Mononuclear cell (primary cell): Measurements from ENCODE around the gene PKD1L1. TPM values are rescaled to one million over a fixed set of nuclear protein-coding genes. Genes with fewer than 3 reads are reported as not detected.

ENCODE experiments used
- H3K27me3 ChIP-seq: 2 replicates; pipeline ENCODE4 v1.6.0; 2011; ENCODE audit warnings: low read length, control low read depth; ENCODE audit not compliant: insufficient read depth
- H3K4me1 ChIP-seq: 2 replicates; pipeline ENCODE4 v1.5.1; 2011; ENCODE audit warnings: mild to moderate bottlenecking, low read length, control low read depth; ENCODE audit not compliant: insufficient read depth
- H3K4me3 ChIP-seq: 2 replicates; pipeline ENCODE4 v1.5.1; 2011; ENCODE audit warnings: mild to moderate bottlenecking, low read length, moderate library complexity
- H3K9me3 ChIP-seq: 2 replicates; pipeline ENCODE4 v1.5.1; 2011; ENCODE audit warnings: low read depth, mild to moderate bottlenecking, control low read depth, low read length
- total RNA-seq: library from RNA; depleted of rRNA; stranded (reverse); fragments of >200 nt; gene quantifications from one replicate; pipeline ENCODE4 v1.2.3, GENCODE V29; 2012

Gene PKD1L1
- total RNA-seq, 1 donor, result under 0.01 TPM

DNA sequence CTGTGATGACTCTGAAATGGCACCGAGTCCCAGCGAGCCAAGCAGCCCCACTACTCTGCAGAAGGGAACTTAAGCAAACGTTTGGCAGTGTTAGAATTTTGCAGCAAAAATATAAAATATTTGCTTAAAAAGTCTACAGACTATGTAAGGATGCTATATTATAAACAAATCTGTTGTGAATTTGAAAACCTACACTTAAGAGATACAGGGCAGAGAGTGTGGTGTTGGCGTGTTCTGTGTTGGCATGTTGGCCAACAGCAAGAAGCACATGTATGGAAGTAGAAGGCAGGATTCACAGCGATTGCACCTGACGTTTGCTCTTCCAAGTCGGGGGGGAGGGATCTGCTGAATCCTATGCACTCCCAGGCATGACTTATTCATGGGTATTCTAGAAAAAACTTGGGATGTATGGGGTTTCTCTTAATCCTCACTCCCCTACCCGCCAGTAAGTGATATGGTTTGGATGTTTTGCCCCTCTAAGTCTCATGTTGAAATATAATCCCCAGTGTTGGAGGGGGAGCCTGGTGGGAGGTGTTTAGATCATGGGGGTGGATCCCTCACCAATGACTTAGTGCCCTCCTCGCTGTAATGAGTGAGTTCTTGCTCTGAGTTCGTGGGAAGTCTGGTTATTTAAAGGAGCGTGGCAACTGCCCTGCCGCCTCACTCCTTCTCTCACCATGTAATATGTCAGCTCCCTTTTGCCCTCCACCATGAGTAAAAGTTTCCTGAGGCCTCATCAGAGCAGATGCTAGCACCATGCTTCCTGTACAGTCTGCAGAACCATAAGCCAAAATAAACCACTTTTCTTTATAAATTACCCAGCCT is 62.1 kb downstream of the PKD1L1 start:
- Histone ChIP-seq H3K27me3 (no peaks in the 10 kb centered on the region), H3K4me3 (no peak overlapping the region)

DNA sequence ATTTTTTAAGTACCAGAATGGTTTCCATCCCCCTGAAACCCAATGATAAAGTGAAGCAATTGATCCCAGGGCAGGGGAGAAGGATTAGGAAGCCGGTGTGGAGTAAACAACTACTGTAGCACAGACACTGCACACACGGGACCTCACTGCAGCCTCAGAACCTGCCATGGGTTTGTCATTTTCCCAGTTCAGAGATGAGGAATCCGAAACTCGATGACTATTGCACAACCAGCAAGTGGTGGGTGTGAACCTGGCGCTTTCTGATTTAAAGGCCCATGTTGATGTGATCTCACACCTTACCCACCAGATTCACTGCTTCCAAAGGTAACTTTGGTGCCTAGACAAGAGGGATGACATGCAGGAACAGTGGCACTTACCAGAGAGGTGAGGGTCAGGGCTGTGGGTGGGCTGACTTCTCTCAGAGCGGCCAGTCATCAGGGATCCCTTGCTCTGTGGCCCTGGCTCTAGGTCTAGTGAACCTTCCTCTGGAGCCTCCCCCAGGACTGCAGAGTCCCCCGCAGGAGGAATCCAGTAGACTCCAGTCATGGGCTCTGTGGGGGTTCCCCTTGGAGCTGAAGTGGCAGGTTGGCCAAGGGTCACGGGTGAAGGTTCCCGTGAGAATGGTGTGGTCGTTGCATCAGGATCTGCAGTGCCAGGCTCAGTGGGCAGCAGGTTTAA is 62.8 kb downstream of the PKD1L1 start:
- Histone ChIP-seq H3K9me3 (no peaks in the 10 kb centered on the region), H3K4me3 (no peak overlapping the region), H3K4me1 (no peaks in the 10 kb centered on the region), H3K27me3 (no peaks in the 10 kb centered on the region)

More for the DNA sequence above, 62.1 kb downstream of the PKD1L1 start:
- H3K4me1 ChIP-seq, result no peaks in the 10 kb centered on the region
- H3K9me3 ChIP-seq, result no peaks in the 10 kb centered on the region

DNA sequence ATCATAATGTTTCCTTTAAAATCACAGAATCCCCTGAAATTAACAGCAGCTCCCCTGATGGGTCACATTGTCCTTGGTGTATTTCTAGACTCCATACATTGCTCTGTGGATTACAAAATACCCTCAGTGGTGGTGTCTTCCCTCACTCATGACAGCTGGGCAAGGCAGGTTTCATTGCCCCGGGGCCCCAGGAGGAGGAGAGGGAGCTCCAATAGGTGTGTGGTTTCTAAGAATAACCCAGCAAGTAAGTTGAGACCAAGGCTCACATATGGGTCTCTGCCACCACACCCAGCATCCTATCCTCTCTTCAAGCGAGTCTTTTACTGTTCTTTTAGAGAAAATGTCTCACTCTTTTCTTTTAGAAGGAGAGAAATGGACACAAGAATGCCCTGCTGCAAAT is 63.6 kb downstream of the PKD1L1 start:
- H3K9me3 ChIP-seq, result no peaks in the 10 kb centered on the region
- no peaks in the 10 kb centered on the region for H3K27me3 ChIP-seq
- no peak overlapping the region for H3K4me3 ChIP-seq
- H3K4me1 ChIP-seq, result no peaks in the 10 kb centered on the region

DNA sequence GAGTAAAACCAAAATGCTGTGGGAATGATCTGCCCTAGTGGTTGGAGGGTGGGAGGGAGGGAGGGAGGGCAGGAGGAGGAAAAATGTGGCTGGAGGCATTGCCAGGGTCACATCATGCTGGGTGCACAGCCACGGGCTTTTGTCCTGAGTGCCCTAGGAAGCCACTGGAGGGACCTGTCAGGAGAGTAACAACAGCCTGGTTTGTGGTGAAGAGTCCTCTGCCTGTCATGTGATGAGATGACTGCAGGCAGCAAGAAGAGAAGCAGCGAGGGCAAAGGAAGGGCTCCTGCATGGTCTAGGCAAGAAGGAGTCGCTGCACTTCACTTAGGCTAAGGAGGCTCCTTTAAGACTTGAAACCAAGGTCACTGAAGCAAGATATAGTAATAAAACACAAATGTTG is 65.6 kb downstream of the PKD1L1 start:
- H3K9me3 ChIP-seq, result no peaks in the 10 kb centered on the region
- no peak overlapping the region for H3K4me3 ChIP-seq
- H3K4me1 ChIP-seq, result no peaks in the 10 kb centered on the region
- no peaks in the 10 kb centered on the region for H3K27me3 ChIP-seq

DNA sequence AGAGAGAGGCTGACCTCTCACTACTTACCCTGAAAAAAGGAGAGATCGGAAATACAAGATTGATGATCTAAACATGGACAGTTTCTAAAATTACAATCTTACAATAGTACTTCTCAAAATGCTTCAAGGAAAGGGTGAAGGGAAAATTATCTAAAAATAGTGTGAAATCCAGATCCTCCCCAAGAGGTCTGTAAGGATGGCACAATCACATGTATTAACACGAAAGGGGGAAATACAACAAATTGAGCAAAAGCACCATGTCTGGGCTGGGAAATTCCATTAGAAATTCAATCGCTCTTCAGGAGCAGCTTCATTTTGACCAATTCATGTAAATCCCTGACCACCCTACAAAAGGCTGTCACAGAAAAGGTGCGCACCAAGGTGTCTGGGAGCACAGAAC is 67.0 kb downstream of the PKD1L1 start:
- H3K9me3 ChIP-seq, result no peaks in the 10 kb centered on the region
- H3K4me1 ChIP-seq, result no peaks in the 10 kb centered on the region
- no peak overlapping the region for H3K4me3 ChIP-seq
- no peaks in the 10 kb centered on the region for H3K27me3 ChIP-seq

DNA sequence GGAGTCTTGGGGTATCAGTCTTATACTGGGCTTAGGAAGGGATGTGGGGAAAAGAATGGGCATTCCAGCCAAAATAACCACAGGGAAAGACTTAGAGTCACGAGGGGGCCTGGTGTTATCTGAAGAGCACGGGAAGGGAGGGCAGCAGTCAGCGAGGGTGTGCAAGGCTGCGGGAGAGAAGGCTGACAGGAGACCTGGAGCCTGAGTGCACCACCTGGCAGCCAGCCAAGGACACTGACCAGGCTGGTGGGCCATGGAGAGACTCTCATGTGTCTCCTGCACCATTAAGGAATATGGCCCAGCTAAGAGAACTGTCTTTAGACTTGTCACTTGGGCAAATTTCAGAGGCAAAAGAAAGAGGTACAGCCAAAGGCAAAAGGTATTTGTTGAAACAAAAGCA is 69.6 kb downstream of the PKD1L1 start:
- no peaks in the 10 kb centered on the region for H3K4me1 ChIP-seq
- no peak overlapping the region for H3K4me3 ChIP-seq
- no peaks in the 10 kb centered on the region for H3K27me3 ChIP-seq
- H3K9me3 ChIP-seq, result no peaks in the 10 kb centered on the region

DNA sequence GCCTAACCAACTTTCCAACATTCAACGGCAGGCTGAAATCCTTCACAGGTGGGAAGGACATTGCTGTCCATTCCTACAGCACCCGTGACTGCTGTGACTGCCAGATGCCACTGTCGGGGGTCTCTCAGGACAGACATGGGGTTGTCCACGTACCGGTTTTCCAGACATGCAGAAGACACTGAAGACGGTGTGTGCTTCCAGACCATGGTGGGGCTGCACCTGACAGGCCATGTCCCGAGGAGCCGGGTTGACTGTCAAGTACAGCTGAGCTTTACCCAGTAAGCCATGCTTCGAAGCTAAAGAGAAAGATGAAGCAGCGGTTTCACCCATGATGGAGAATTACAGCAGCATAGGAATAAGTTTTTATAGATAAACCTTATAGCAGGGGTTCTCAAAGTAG is 70.9 kb downstream of the PKD1L1 start:
- Histone ChIP-seq H3K4me1 (no peaks in the 10 kb centered on the region), H3K9me3 (no peaks in the 10 kb centered on the region), H3K4me3 (no peak overlapping the region), H3K27me3 (no peaks in the 10 kb centered on the region)

DNA sequence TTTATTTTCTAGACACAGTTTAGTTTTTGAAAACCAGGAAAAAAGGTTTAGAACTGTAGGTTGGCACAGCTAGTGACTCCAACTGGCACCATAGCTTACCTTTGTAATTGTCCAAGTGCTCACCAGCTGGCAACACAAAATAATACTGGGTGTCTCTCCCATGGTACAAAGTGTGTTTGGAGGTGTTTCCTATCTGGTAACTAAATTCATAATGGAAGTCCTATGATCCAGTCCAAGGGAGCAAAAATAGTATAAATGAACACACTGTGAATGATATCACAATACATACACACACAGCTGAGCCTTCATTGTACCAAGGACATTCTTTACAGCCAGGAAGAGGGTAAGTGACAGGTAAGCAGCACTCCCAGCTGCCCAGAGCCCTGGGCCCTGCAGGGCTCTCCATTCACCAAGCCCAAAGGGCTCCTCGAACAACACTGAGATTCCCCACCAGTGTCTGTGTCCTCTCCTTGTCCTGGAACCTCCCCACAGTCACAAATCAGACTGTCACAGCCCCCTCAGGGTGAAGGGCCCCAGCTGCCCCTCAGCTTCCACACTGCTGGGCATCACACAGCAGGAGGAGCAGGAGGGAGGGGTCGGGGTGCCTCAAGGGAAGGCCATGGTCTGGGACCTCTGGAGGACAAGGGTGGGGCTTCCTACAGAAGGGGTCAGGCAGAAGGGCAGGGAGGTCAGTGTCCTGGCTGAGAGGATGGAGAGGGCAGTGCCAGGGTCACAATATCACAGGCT is 72.1 kb downstream of the PKD1L1 start:
- no peaks in the 10 kb centered on the region for H3K4me1 ChIP-seq
- H3K9me3 ChIP-seq, result no peaks in the 10 kb centered on the region
- no peak overlapping the region for H3K4me3 ChIP-seq
- no peaks in the 10 kb centered on the region for H3K27me3 ChIP-seq

DNA sequence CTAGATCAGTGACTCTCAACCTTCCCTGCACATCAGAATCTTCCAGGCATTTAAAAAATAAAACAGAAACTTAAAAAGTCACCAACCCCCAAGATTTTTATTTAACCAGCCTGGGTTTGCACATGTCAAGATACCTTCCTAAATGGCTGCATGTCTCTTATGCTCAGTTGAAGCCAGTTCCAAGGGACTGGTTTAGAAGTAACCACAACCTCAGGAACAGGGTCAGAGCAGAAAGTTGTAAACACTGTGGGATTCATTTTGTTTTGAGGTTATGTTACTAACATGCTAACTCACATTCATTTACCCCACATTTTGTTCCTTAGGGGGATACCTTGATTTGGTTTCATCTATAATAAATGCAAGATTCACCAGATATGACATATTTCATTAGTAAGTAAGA is 72.9 kb downstream of the PKD1L1 start:
- Histone ChIP-seq H3K9me3 (no peaks in the 10 kb centered on the region), H3K27me3 (no peaks in the 10 kb centered on the region), H3K4me3 (no peak overlapping the region)

DNA sequence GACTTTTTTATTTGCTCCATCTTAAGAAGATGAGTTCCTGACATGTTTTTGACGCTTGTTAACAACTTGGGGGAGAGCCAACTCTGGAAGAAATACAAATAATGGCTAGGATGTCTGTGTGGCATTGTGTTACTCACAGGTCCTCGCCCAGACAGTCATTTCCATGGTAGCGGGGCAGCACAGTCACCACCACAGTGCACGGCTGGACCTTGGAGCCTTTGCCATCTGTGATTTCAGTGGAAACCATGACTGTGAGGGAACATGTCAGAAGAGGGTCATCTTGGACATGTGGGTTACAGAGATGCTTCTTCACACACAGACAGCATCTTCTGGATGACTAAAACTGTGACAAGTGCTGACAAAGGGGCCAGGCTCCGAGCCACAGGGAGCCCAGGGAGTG is 74.5 kb downstream of the PKD1L1 start:
- Histone ChIP-seq H3K9me3 (no peaks in the 10 kb centered on the region), H3K27me3 (no peaks in the 10 kb centered on the region), H3K4me1 (no peaks in the 10 kb centered on the region), H3K4me3 (no peak overlapping the region)

More for the DNA sequence above, 72.9 kb downstream of the PKD1L1 start:
- H3K4me1 ChIP-seq, result no peaks in the 10 kb centered on the region

DNA sequence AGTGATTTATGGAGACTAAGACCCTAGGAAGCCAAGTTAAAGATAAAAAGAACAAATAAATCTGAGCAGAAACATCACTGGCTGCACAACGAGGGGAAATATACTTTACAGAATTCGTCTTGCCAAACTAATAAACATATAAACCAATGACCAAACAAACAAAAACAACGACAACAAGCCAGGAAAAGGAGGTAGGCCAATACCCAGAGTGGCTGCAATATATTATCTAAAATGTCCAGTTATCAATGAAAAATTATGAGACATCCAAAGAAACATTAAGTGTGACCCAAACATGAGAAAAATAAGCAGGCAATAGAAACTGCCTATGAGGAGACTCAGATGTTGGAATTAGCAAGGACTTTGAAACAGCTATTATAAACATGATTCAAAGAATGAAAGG is 81.0 kb downstream of the PKD1L1 start:
- H3K9me3 ChIP-seq, result no peaks in the 10 kb centered on the region
- no peak overlapping the region for H3K4me3 ChIP-seq
- no peaks in the 10 kb centered on the region for H3K4me1 ChIP-seq
- H3K27me3 ChIP-seq, result no peaks in the 10 kb centered on the region

DNA sequence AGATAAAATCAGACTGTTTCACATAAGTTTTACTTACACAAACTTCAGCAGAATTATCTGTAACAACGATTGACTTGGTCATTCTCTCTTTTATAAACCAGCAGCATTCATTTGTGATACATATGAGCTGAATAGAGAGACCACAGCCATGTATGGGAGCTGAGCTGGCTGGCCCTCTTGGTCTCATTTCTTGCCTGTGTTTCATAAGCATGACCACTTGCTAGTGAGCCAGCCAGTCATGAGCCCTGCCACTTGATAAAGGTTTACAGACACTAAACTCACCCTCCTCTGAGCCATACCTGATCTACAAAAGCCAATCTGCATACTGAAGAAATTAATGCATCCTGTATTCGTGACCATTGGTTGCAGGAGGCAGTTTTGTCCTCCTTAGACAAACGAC is 82.1 kb downstream of the PKD1L1 start:
- H3K4me1 ChIP-seq, result no peaks in the 10 kb centered on the region
- H3K4me3 ChIP-seq, result no peak overlapping the region
- H3K9me3 ChIP-seq, result no peaks in the 10 kb centered on the region
- no peaks in the 10 kb centered on the region for H3K27me3 ChIP-seq

DNA sequence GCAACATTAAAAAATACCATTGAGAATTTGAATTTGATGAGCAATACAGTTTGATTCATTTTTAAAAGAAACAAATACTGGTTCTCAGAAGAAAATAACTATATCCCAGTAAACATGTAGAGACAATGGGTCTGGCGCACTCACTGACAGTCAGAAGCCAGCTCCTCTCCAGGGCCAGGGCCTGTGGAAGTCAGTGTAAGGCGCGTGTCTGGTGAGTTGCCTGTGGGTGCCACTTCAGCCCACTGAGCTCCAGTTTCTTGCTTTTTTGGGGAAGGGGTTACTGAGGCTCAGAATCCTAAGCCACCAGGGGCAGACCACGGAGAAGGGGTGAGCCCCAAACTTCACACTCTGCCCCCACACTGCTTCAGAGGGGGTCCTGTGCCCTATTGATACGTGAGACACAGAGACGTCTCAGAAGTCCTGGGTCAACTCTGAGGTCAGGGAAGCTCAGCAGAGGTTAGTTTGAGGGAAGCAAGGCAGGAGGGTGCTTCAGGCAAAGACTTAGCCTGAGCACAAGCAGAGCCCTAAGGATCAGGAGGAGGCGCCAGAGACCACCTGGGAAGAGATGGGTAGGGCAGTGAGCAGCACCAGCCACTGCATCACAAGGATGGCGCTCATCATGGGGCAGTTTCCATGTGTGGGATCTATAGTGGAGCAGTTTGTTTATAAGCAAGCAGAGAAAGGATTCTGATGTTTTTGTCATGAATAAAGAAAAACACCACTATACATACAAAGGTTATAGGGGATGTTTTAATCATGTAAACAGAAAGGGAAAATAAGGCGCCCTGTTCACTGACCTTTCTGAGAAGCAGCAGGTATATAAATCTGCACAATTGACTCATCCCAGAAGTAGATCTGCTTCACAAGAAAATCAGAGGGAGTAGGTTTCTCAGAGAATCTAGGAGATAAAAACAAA is 95.7 kb downstream of the PKD1L1 start:
- H3K4me1 ChIP-seq, result no peaks in the 10 kb centered on the region
- H3K9me3 ChIP-seq, result no peaks in the 10 kb centered on the region
- no peaks in the 10 kb centered on the region for H3K27me3 ChIP-seq
- no peak overlapping the region for H3K4me3 ChIP-seq

DNA sequence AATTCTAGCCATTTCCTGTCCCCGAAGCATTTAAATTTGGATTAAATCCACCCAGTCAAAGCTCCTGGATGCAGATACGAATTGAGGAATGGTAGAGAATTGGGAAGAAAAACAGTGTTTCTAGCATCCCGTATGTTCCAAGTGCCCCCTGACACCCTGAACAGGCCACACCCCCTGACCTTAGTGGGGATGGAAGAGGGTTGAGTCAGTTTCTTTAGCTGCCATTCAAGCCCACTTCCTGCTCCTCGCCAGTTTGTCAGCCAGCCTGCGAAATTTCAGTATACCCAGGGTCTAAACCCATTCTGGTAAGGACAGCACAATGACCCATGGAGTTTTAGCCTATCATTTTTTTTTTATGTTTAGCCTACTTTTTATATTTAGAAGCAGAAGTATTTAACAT is 101.1 kb downstream of the PKD1L1 start:
- Histone ChIP-seq H3K4me3 (no peak overlapping the region), H3K27me3 (no peaks in the 10 kb centered on the region), H3K9me3 (no peaks in the 10 kb centered on the region), H3K4me1 (no peaks in the 10 kb centered on the region)
